Chondrocyte (in vitro differentiated cells): ENCODE results near the gene SMARCB1. TPM values are rescaled to one million over a fixed set of nuclear protein-coding genes. Genes with fewer than 3 reads are reported as not detected.

Source experiments
- DNase-seq: peaks from one replicate; pipeline ENCODE4 v3.0.0; 2021; ENCODE audit warnings: mixed read lengths, low spot score
- H3K27ac Mint-ChIP-seq: one replicate; pipeline ENCODE4 v1.8.0; 2021; ENCODE audit warnings: mild to moderate bottlenecking, moderate library complexity, mixed read lengths; ENCODE audit not compliant: unreplicated experiment
- H3K27me3 Mint-ChIP-seq: 2 replicates; pipeline ENCODE4 v1.8.0; 2021; ENCODE audit warnings: low read depth, mixed read lengths
- H3K36me3 Mint-ChIP-seq: 2 replicates; pipeline ENCODE4 v1.8.0; 2021; ENCODE audit warnings: low read depth, mixed read lengths
- H3K4me1 Mint-ChIP-seq: 2 replicates; pipeline ENCODE4 v1.8.0; 2021; ENCODE audit warnings: low read depth, mild to moderate bottlenecking, mixed read lengths
- H3K4me3 Mint-ChIP-seq: one replicate; pipeline ENCODE4 v1.8.0; 2021; ENCODE audit warnings: mild to moderate bottlenecking, moderate library complexity, mixed read lengths; ENCODE audit not compliant: unreplicated experiment
- H3K9me3 Mint-ChIP-seq: 2 replicates; pipeline ENCODE4 v1.8.0; 2021; ENCODE audit warnings: low read depth, mixed read lengths
- CTCF ChIP-seq: fragments of 200-600 bp; sonication (generic); IDR thresholded peaks from 2 replicates; pipeline ENCODE4 v1.5.0; 2021; ENCODE audit warnings: antibody characterized with exemption, mild to moderate bottlenecking, moderate library complexity
- total RNA-seq: library from RNA; stranded (reverse); gene quantifications from 3 replicates; pipeline ENCODE4 v1.2.1, GENCODE V29; 2021

SMARCB1 gene
- total RNA-seq, 1 donor from 2014 or later, result 102 TPM

GRCh38 chr22:23750714-23751440, 35.9 kb upstream of the SMARCB1 start, which contains the start of gene ZNF70:
Gene ZNF70, minus strand, starts transcription at chr22:23751112. Its CDS starts 5,972 bp downstream, at chr22:23745140.
- Mint-ChIP-seq H3K4me3 (peak within 1 kb of the TSS; percentile 90), H3K36me3 (no peaks in the 10 kb centered on the region), H3K4me1 (peaks cover 17% of the 10 kb centered on the region), H3K9me3 (no peaks in the 10 kb centered on the region), H3K27ac (peak within 1 kb of the TSS; percentile 91), H3K27me3 (no peaks in the 10 kb centered on the region)
- TF ChIP-seq CTCF, result peak; percentile 62
- DNase-seq, result peak; percentile 87

GRCh38 chr22:23751441-23751996, 35.2 kb upstream of the SMARCB1 start:
- Mint-ChIP-seq H3K36me3 (no peaks in the 10 kb centered on the region), H3K9me3 (no peaks in the 10 kb centered on the region), H3K27me3 (no peaks in the 10 kb centered on the region), H3K27ac (peak overlapping the region; percentile 65), H3K4me3 (peak overlapping the region; percentile 75), H3K4me1 (peaks cover 17% of the 10 kb centered on the region)
- TF ChIP-seq CTCF, result no peak
- DNase-seq, result no peak

- Mint-ChIP-seq H3K27me3 (no peaks in the 10 kb centered on the region), H3K9me3 (no peaks in the 10 kb centered on the region), H3K4me1 (peaks cover 17% of the 10 kb centered on the region), H3K4me3 (peak overlapping the region; percentile 75), H3K27ac (peak overlapping the region; percentile 29), H3K36me3 (no peaks in the 10 kb centered on the region)
- DNase-seq, result no peak
- no peak for TF ChIP-seq CTCF
Observed at GRCh38 chr22:23752090-23752691, 34.6 kb upstream of the SMARCB1 start.

GRCh38 chr22:23752750-23753149, 34.0 kb upstream of the SMARCB1 start:
- Mint-ChIP-seq H3K4me3 (no peak overlapping the region), H3K27ac (no peak overlapping the region), H3K27me3 (no peaks in the 10 kb centered on the region), H3K4me1 (peaks cover 17% of the 10 kb centered on the region), H3K36me3 (no peaks in the 10 kb centered on the region), H3K9me3 (no peaks in the 10 kb centered on the region)
- TF ChIP-seq CTCF, result no peak
- DNase-seq, result no peak

GRCh38 chr22:23753385-23753784, 33.4 kb upstream of the SMARCB1 start:
- H3K27me3 Mint-ChIP-seq, result no peaks in the 10 kb centered on the region
- no peaks in the 10 kb centered on the region for H3K36me3 Mint-ChIP-seq
- peaks cover 17% of the 10 kb centered on the region for H3K4me1 Mint-ChIP-seq
- TF ChIP-seq CTCF, result no peak
- H3K27ac Mint-ChIP-seq, result no peak overlapping the region
- H3K9me3 Mint-ChIP-seq, result no peaks in the 10 kb centered on the region
- no peak overlapping the region for H3K4me3 Mint-ChIP-seq
- DNase-seq, result no peak
